ENCODE results near the gene OR10H1.

DNA sequence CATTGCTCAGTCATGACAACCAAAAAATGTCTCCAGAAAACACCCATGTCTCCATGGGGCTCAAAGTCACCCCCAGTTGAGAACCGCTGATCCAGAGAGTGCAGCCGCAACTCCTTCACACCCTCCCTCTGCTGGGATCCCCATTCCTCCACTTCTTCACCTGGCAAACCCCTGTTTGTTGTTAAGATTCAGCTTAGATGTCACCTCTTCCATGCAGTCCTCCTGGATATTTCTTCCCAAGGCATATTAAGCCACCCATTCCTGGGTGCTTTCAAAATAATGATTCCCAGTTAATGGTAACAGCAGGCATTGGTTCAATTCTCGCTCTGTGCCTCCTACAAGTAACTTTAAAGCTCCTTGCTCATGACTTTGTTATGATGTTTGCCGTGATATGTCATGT, 4.0 kb downstream of the OR10H1 start:
- no peak for TF ChIP-seq TARDBP (IDR thresholded peaks at IDR 0.05)
- TF ChIP-seq FOXM1 (IDR thresholded peaks at IDR 0.05; ENCODE audit: borderline replicate concordance), result no peak
- TF ChIP-seq FOXA1 (IDR thresholded peaks at IDR 0.05), result no peak
- TF ChIP-seq, protein P1, sequence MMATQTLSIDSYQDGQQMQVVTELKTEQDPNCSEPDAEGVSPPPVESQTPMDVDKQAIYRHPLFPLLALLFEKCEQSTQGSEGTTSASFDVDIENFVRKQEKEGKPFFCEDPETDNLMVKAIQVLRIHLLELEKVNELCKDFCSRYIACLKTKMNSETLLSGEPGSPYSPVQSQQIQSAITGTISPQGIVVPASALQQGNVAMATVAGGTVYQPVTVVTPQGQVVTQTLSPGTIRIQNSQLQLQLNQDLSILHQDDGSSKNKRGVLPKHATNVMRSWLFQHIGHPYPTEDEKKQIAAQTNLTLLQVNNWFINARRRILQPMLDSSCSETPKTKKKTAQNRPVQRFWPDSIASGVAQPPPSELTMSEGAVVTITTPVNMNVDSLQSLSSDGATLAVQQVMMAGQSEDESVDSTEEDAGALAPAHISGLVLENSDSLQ (IDR thresholded peaks at IDR 0.05), result no peak
- no peak for TF ChIP-seq SUZ12 (IDR thresholded peaks at IDR 0.05)
- no peak for TF ChIP-seq ARNT (IDR thresholded peaks at IDR 0.05)
- no peak for TF ChIP-seq BHLHE40 (IDR thresholded peaks at IDR 0.05; ENCODE audit: borderline replicate concordance)
- TF ChIP-seq NFRKB (IDR thresholded peaks at IDR 0.05), result no peak
- no peak for TF ChIP-seq ELF4 (IDR thresholded peaks at IDR 0.05)
- TF ChIP-seq SP1 (IDR thresholded peaks at IDR 0.05), result no peak
- no peak for TF ChIP-seq CTBP1 (IDR thresholded peaks at IDR 0.05; ENCODE audit: borderline replicate concordance)

All from HEK293T (cell line).